BLaER1 (cell line): ENCODE measurements around the gene TCFL5.

Experiments used
- H3K27ac ChIP-seq: shearing (Covaris generic); formaldehyde crosslinking; 2 replicates; pipeline ENCODE4 v1.8.1; 2022
- H3K27me3 ChIP-seq: shearing (Covaris generic); formaldehyde crosslinking; 2 replicates; pipeline ENCODE4 v1.8.1; 2022
- H3K36me3 ChIP-seq: shearing (Covaris generic); formaldehyde crosslinking; 2 replicates; pipeline ENCODE4 v1.8.1; 2022
- H3K4me1 ChIP-seq: shearing (Covaris generic); formaldehyde crosslinking; 2 replicates; pipeline ENCODE4 v1.8.1; 2022
- H3K4me2 ChIP-seq: shearing (Covaris generic); formaldehyde crosslinking; 2 replicates; pipeline ENCODE4 v1.8.1; 2022
- H3K4me3 ChIP-seq: shearing (Covaris generic); formaldehyde crosslinking; 2 replicates; pipeline ENCODE4 v1.8.1; 2022
- H3K9ac ChIP-seq: shearing (Covaris generic); formaldehyde crosslinking; 2 replicates; pipeline ENCODE4 v1.8.1; 2022
- H3K9me3 ChIP-seq: shearing (Covaris generic); formaldehyde crosslinking; 2 replicates; pipeline ENCODE4 v1.8.1; 2022
- H4K20me1 ChIP-seq: shearing (Covaris generic); formaldehyde crosslinking; 2 replicates; pipeline ENCODE4 v1.8.1; 2022
- Cebpa-rat ChIP-seq: shearing (Covaris generic); IDR thresholded peaks from 2 replicates; pipeline ENCODE4 v1.8.1; 2022

TCFL5 gene

DNA sequence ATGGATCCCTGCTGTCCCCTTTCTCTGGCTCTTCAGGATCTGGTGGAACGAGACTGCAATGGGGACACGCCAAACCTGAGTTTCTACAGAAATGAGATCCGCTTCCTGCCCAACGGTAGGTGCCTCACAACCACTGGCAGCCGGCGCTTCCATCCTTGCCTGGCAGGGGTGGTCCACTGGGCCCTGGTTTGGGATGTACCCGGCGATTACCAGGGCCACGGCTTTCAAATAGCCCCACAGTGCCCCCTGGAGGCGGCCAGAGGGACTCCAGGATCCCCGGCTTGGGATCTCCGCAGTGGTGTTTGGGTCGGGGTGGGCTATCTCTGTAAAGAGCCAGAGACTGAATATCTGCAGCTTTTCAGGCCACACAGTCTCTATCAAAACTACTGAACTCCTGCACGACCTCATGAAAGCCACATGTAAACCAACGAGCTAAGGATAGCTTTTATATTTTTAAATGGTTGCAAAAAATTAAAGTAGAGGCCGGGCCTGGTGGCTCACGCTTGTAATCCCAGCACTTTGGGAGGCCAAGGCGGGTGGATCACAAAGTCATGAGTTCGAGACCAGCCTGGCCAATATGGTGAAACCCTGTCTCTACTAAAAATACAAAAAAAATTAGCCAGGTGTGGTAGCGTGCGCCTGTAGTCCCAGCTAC is 53.3 kb downstream of the TCFL5 start:
- Histone ChIP-seq H4K20me1 (peaks cover 81% of the 10 kb centered on the region), H3K27ac (no peak overlapping the region), H3K4me1 (peaks cover 78% of the 10 kb centered on the region), H3K4me3 (no peak overlapping the region), H3K9ac (no peak overlapping the region), H3K4me2 (peak overlapping the region; percentile 99), H3K27me3 (no peaks in the 10 kb centered on the region), H3K36me3 (peaks cover 67% of the 10 kb centered on the region), H3K9me3 (no peaks in the 10 kb centered on the region)
- no peak for TF ChIP-seq Cebpa-rat

DNA sequence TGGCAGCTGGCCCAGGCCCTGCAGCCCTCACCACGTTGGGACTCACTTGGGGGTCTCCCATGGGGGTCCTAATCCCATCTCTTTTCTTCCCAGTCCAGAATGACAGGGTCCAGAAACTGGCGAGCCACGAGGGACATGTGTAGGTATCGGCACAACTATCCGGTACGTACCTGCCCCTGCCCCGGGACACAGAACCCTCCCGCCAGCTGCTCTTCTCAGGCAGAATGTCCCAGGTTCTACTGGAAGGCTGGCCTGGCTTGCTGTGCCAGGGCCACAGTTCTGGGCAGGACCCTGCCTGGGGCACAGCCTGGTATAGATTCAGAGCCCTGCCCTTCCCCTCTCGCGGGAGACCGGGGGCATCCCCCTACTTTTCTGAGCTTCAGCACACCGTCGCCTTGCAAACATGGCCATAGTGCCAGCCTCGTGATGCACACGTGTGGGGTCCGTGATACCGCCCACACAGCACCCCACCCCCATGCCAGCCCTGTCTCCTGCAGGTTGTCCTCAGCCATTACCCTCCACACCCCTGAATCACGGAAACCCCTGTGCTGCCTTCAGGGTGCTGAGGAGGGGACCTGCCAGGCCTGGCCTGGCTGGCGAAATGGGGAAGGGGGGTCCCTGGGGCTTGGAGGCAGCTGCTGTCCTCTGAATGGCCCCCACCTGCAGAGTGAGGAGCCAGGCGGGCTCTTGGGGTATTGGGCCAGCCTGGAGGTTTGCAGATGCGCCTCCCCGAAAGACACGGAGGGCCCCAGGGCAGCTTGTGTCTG is 54.0 kb downstream of the TCFL5 start:
- H3K27me3 ChIP-seq = no peaks in the 10 kb centered on the region
- peaks cover 81% of the 10 kb centered on the region for H3K4me1 ChIP-seq
- 0 out of 2 replicates have a peak overlapping the region, but pooled peaks have one; percentile 27 for H3K27ac ChIP-seq
- TF ChIP-seq Cebpa-rat = no peak
- no peak overlapping the region for H3K4me3 ChIP-seq
- H3K4me2 ChIP-seq = peak overlapping the region; percentile 99
- no peaks in the 10 kb centered on the region for H3K9me3 ChIP-seq
- 0 out of 2 replicates have a peak overlapping the region, but pooled peaks have one; percentile 93 for H3K9ac ChIP-seq
- peaks cover 61% of the 10 kb centered on the region for H3K36me3 ChIP-seq
- H4K20me1 ChIP-seq = peaks cover 74% of the 10 kb centered on the region

DNA sequence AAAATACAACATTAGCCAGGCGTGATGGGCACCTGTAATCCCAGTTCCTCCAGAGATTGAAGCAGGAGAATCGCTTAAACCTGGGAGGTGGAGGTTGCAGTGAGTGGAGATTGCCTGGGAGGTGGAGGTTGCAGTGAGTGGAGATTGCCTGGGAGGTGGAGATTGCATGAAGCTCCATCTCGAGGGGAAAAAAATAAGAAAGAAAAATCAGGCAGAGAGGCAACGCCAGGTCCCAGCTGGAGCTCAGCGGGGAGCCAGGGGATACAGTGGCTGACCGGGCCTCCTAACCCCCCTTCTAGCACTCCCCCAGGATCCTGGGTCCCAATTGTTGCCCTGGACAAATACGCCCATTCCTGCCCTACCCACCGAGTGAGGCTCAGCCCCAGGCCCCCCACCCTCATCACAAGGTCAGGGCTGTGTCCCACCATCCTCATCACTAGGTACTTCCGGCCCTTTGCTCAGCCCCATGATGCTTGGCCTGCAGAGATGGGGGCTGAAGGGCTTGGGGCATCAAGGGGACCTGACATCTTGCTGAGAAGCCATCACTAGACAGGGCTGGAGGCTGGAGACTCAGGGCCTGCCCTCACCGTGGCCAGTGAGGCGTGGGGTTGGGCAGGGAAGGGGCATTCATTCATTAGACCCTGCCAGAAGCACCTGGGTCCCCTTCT is 55.1 kb downstream of the TCFL5 start:
- Histone ChIP-seq H3K27me3 (no peaks in the 10 kb centered on the region), H3K9me3 (no peaks in the 10 kb centered on the region), H3K36me3 (peaks cover 53% of the 10 kb centered on the region), H3K4me3 (peak overlapping the region; percentile 92), H4K20me1 (peaks cover 63% of the 10 kb centered on the region), H3K4me1 (peaks cover 85% of the 10 kb centered on the region), H3K9ac (peak overlapping the region; percentile 93), H3K27ac (peak overlapping the region; percentile 92; the same call in 1 of the 2 replicates), H3K4me2 (peak overlapping the region; percentile 99)
- no peak for TF ChIP-seq Cebpa-rat

DNA sequence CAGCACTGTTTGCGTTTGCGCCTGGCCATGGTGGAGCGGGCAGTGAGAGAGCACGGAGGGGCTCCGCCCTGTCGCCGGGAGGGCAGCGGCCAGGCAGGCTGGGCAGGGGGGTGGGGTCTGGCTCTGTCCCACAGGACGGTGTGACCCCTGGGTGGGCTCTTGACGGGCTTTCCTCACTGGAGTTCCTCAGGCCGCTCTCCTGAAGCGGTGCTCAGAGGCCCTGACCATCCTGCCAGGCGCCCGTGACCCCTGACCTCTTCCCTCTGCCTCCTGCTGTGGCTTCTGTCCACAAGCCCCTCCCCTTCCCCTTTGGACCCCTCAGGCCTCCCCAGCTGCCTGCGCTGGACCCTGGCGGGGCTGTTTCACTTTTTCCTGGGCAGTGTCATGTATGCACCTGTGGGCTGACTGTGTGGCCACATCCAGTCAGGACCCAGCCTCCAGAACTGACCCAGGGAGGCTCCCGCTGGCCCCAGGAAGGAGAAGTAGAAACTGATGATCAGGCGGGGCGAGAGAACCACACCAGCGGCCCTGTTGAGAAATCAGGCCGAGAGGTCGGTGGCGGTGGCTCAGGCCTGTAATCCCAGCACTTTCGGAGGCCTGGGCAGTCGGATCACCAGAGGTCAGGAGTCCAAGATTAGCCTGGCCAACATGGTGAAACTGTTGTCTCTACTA is 55.8 kb downstream of the TCFL5 start:
- Histone ChIP-seq H3K9ac (peak overlapping the region; percentile 93), H3K9me3 (no peaks in the 10 kb centered on the region), H3K27ac (peak overlapping the region; percentile 92), H3K4me1 (peaks cover 81% of the 10 kb centered on the region), H3K4me2 (peak overlapping the region; percentile 99), H3K27me3 (no peaks in the 10 kb centered on the region), H3K4me3 (peak overlapping the region; percentile 92), H3K36me3 (peaks cover 53% of the 10 kb centered on the region), H4K20me1 (peaks cover 59% of the 10 kb centered on the region)
- no peak for TF ChIP-seq Cebpa-rat

DNA sequence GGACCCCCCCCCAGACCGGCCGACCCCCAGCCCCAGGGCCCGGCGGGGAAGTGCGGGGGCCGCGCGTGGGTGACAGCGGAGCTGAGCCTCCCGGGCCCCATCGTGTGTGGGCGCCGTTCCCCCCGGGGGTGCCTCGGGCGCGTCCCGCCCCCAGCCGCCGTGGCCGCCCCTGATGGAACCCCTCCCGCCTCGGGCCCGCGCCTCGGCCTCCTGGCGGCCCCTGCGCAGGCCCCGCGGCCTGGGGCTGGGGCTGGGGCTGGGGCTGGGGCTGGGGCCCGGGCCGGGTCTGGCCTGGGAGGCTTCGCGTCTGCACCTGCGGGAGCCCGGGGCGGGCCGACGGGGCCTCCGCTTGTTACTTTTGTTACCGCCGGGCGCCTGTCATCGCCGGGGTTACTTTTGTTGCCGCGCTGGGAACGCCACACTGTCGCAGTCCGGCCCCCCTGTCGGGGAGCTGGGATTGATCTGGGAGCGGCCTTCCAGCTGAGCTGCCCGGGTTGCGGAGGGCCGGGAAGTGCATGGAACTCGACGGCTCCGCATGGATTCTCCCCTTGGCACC is 56.4 kb downstream of the TCFL5 start:
- H3K27me3 ChIP-seq = no peaks in the 10 kb centered on the region
- peaks cover 53% of the 10 kb centered on the region for H3K36me3 ChIP-seq
- H3K9me3 ChIP-seq = no peaks in the 10 kb centered on the region
- H3K9ac ChIP-seq = peak overlapping the region; percentile 93
- peak overlapping the region; percentile 92 for H3K4me3 ChIP-seq
- TF ChIP-seq Cebpa-rat = no peak
- H3K27ac ChIP-seq = peak overlapping the region; percentile 92
- peak overlapping the region; percentile 99 for H3K4me2 ChIP-seq
- peaks cover 75% of the 10 kb centered on the region for H3K4me1 ChIP-seq
- peaks cover 56% of the 10 kb centered on the region for H4K20me1 ChIP-seq

DNA sequence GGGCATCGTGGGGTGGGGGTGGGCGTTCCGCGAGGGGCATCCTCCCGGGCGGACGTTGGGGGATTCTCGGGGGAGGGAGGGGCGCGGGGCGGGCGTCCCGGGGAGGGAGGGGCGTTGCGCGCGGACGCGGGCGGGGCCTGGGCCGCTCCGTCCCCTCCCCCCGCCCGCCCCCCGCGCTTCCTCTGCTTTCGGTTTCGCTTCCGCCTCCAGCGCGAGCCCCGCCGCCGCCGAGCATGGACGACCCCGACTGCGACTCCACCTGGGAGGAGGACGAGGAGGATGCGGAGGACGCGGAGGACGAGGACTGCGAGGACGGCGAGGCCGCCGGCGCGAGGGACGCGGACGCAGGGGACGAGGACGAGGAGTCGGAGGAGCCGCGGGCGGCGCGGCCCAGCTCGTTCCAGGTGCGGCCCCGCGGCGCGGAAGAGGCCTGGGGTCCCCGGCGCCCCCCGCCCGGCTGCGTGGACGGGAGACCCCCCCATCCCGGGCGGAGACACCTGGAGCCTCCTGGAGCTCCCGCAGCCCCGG is 56.9 kb downstream of the TCFL5 start, which contains the start of gene OGFR:
TSS of gene OGFR (plus strand) at position 209 of the 528 bp plus-strand sequence. CDS start at position 234, 25 bp downstream.
- peaks cover 53% of the 10 kb centered on the region for H3K36me3 ChIP-seq
- H4K20me1 ChIP-seq = peaks cover 56% of the 10 kb centered on the region
- peak within 1 kb of the TSS; percentile 92 for H3K4me3 ChIP-seq
- H3K27ac ChIP-seq = peak within 1 kb of the TSS; percentile 92
- peak within 1 kb of the TSS; percentile 93 for H3K9ac ChIP-seq
- peak within 1 kb of the TSS; percentile 99 for H3K4me2 ChIP-seq
- H3K27me3 ChIP-seq = no peaks in the 10 kb centered on the region
- H3K4me1 ChIP-seq = peaks cover 69% of the 10 kb centered on the region
- no peak for TF ChIP-seq Cebpa-rat
- H3K9me3 ChIP-seq = no peaks in the 10 kb centered on the region

DNA sequence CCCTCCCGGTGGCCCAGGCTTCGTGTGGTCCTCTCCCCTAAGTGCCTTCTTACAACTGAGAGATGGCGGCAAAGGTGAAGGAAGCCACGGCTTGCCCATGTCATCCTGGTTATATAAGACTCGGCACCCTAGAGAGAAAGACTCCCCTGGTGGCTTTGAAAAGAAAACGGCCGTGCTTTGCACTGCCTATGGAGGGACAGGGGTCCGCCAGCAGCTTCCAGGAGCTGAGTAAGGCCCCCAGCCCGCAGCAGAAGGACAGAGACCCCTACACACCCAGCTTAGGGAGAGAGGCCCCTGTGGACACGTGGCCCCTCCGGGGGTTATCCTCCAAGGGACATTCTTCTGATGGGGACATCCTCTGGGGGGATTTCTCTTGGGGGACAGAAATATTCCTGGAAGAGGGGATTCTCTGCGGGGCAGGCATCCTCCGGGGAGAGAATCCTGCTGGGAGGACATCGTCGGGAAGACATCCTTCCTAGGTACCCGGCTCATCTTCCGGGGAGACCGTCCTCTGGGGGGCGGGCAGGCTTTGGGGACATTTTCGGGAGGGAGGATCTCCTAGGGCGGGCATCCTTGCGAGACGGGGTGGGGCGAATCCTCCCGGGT is 57.5 kb downstream of the TCFL5 start:
- peak overlapping the region; percentile 92 for H3K4me3 ChIP-seq
- peaks cover 56% of the 10 kb centered on the region for H4K20me1 ChIP-seq
- H3K9me3 ChIP-seq = no peaks in the 10 kb centered on the region
- no peak for TF ChIP-seq Cebpa-rat
- H3K9ac ChIP-seq = peak overlapping the region; percentile 43; the same call in 1 of the 2 replicates
- peaks cover 53% of the 10 kb centered on the region for H3K36me3 ChIP-seq
- H3K4me2 ChIP-seq = peak overlapping the region; percentile 93
- H3K27ac ChIP-seq = peak overlapping the region; percentile 70
- H3K27me3 ChIP-seq = no peaks in the 10 kb centered on the region
- peaks cover 69% of the 10 kb centered on the region for H3K4me1 ChIP-seq

DNA sequence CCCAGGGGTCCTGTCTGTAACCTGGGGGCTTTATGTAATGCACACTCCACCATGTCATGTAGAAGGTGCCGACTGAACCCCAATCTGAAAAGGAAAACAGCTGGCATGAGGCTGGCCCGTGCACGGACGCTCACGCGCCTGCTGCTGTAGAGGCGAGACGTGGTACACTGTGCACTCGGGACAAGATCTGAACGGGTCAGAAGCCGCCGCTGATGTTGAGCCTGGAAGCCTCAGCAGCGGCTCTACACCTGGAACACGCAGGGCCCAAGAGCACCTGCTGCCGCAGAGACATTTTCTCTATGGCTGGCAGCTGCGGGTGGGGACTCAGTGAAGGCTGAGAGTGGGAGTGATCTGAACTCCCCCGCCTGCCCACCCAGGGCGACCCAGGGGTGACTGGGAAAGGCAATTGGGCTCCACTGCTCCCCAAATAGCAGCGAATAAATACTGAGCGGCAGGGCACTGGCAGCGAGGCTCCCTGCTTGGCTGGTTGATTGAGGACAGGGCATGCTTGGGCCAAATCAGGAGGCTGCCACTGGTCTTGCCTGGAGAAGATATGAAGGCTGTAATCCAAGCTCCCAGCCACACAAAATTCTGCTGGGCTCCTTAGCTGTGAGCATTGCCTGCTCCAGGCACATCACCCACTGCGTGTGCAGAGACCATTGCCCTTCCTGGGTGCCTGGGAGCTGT is 59.5 kb downstream of the TCFL5 start:
- H3K9ac ChIP-seq = no peak overlapping the region
- H3K4me2 ChIP-seq = no peak overlapping the region
- H3K27ac ChIP-seq = no peak overlapping the region
- H3K36me3 ChIP-seq = peaks cover 52% of the 10 kb centered on the region
- H3K9me3 ChIP-seq = no peaks in the 10 kb centered on the region
- TF ChIP-seq Cebpa-rat = no peak
- H3K4me1 ChIP-seq = peaks cover 69% of the 10 kb centered on the region
- no peaks in the 10 kb centered on the region for H3K27me3 ChIP-seq
- H4K20me1 ChIP-seq = peaks cover 56% of the 10 kb centered on the region
- no peak overlapping the region for H3K4me3 ChIP-seq
